Subcutaneous abdominal adipose tissue (tissue), 5 donors: Measurements from ENCODE around the gene SERPINE1.
A peak's percentile ranks its signal among the peaks of the same experiment; 100 is the strongest.

Experiments
- H3K27ac ChIP-seq: one replicate; pipeline ENCODE4 v1.7.0; 2013; ENCODE audit warnings: low read depth, mild to moderate bottlenecking, inconsistent platforms, low read length, moderate library complexity
- H3K27me3 ChIP-seq, 5 donors: one replicate each; pipeline ENCODE4 v1.7.0; 2013; ENCODE audit warnings: low read length in 5 of 5, inconsistent platforms in 1 of 5; ENCODE audit not compliant: control insufficient read depth in 5 of 5, insufficient read depth in 4 of 5
- H3K36me3 ChIP-seq, 5 donors: one replicate each; pipeline ENCODE4 v1.7.0; 2013; ENCODE audit warnings: low read length in 5 of 5; ENCODE audit not compliant: control insufficient read depth in 5 of 5, insufficient read depth in 5 of 5
- H3K4me1 ChIP-seq, 5 donors: one replicate each; pipeline ENCODE4 v1.7.0; 2013; ENCODE audit warnings: low read length in 5 of 5, mild to moderate bottlenecking in 3 of 5, moderate library complexity in 1 of 5; ENCODE audit not compliant: control insufficient read depth in 5 of 5, insufficient read depth in 5 of 5
- H3K4me3 ChIP-seq, 5 donors: one replicate each; pipeline ENCODE4 v1.7.0; 2013; ENCODE audit warnings: low read length in 5 of 5, low read depth in 1 of 5
- H3K9ac ChIP-seq, 5 donors: one replicate each; pipeline ENCODE4 v1.7.0; 2013; ENCODE audit warnings: low read length in 5 of 5, mild to moderate bottlenecking in 4 of 5, moderate library complexity in 3 of 5
- H3K9me3 ChIP-seq, 5 donors: one replicate each; pipeline ENCODE4 v1.7.0; 2013; ENCODE audit warnings: low read length in 5 of 5; ENCODE audit not compliant: control insufficient read depth in 5 of 5
- donor health status: healthy.
- donor health status: healthy.
- donor health status: healthy.
- donor health status: healthy.
- donor health status: healthy.

Gene SERPINE1

DNA sequence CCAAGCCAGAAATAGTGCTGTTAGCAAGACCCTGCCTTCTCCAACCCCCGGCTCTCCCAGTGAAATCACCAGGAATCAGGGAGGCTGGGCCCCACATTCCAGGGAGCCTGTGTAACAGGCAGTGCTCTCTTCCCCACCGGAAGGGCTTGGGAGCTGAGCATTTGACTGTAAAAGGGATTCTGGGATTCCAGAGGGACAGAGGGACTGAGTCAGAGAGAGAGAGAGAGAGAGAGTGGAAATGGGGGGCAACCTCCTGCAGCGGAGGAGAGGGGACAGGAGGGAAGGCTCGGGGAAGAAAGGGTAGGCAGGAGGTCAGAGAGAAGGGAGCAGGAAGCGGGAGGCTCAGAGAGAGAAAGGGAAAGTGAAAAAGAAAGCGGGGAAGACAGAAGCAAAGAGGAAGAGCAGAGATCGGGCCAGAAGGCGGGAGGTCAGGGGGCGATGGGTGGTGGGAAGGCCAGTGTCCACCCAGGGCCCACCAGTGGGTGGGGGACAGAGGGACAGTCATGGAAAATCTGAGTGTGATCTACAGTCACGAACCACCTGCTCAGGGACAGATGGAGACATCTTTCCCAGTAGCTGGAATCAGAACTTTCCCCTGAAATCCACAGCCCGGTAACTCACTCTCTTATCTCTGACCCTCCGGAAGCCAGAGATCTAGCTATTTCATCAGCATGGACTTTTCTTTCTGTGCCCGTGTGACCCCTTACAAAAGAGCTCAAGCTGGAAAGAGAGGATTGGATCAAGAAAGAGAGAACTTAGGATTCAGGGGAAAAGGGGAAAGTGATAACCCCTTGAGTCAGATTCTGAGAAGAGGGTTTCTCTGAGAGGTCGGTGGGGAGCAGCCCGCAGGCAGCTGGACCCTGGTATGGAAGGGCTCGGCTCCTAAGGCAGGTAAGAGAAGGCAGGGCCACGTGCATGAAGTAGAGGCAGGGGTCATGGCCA lies 4.6 kb upstream of the SERPINE1 start:
- Histone ChIP-seq H3K36me3 (no peaks in the 10 kb centered on the region), H3K4me3 (peak overlapping the region; percentile 32 to 77 (median 55)), H3K27ac (peak overlapping the region; percentile 69), H3K9ac (peak overlapping the region in 3 of 5 donors; percentile 35 to 58 (median 44)), H3K9me3 (no peaks in the 10 kb centered on the region), H3K27me3 (peaks cover 0 to 16% (median 2%) of the 10 kb centered on the region in 5 donors), H3K4me1 (peaks cover 10 to 48% (median 33%) of the 10 kb centered on the region in 5 donors)

DNA sequence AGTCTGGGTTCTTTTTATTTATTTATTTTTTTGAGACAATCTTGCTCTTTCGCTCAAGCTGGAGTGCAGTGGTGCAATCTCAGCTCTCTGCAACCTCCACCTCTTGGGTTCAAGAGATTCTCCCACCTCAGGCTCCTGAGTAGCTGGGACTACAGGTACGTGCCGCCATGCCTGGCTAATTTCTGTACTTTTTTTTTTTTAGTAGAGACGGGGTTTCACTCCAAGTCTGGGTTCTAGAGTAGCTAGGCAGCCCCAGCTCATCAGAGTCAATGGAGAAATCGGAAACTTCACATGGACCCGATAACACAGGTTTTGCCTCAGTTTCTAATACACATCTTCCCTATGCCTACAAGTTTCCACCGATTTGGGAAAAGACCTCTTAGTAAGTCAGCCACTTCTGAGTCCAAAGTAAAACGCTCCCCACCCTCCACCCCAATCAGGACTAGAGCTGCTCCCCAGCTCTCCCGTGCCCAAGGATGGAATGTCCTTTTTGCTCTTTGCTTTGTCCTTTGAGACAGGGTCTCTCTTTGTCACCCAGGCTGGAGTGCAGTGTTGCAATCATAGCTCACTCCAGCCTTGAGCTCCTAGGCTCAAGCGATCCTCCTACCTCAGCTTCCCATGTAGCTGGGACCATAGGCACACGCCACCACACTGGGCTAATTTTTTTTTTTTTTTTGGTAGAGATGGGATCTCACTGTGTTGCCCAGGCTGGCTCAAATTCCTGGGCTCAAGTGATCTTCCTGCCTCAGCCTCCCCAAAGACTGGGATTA lies 3.8 kb upstream of the SERPINE1 start:
- H3K9me3 ChIP-seq, result no peaks in the 10 kb centered on the region
- H3K4me1 ChIP-seq, result peaks cover 10 to 56% (median 40%) of the 10 kb centered on the region in 5 donors
- peak overlapping the region in 1 of 5 donors; percentile 63 for H3K4me3 ChIP-seq
- H3K27ac ChIP-seq, result no peak overlapping the region
- peaks cover 0 to 17% (median 2%) of the 10 kb centered on the region in 5 donors for H3K27me3 ChIP-seq
- peak overlapping the region in 1 of 5 donors; percentile 58 for H3K9ac ChIP-seq
- H3K36me3 ChIP-seq, result no peaks in the 10 kb centered on the region

DNA sequence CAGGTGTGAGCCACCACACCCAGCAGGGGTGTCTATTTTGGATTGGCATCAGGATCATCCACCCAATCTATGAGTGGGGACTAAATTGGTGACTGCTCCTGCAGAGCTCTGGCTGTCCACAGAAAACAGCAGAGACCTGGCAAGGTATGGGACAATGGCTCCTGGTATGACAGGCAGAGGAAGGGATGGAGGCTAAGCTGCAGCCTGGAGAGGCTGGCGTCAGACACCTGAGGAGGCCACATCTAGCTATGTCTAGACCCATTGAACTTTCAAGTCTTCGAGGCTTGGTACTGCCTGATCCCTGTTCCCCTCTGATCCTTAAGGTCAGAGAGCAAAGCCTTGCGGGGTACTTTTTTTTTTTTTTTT lies 3.2 kb upstream of the SERPINE1 start:
- Histone ChIP-seq H3K4me3 (no peak overlapping the region), H3K9me3 (no peaks in the 10 kb centered on the region), H3K27me3 (peaks cover 0 to 20% (median 2%) of the 10 kb centered on the region in 5 donors), H3K36me3 (no peaks in the 10 kb centered on the region), H3K4me1 (peaks cover 10 to 57% (median 42%) of the 10 kb centered on the region in 5 donors), H3K27ac (no peak overlapping the region), H3K9ac (no peak overlapping the region)

DNA sequence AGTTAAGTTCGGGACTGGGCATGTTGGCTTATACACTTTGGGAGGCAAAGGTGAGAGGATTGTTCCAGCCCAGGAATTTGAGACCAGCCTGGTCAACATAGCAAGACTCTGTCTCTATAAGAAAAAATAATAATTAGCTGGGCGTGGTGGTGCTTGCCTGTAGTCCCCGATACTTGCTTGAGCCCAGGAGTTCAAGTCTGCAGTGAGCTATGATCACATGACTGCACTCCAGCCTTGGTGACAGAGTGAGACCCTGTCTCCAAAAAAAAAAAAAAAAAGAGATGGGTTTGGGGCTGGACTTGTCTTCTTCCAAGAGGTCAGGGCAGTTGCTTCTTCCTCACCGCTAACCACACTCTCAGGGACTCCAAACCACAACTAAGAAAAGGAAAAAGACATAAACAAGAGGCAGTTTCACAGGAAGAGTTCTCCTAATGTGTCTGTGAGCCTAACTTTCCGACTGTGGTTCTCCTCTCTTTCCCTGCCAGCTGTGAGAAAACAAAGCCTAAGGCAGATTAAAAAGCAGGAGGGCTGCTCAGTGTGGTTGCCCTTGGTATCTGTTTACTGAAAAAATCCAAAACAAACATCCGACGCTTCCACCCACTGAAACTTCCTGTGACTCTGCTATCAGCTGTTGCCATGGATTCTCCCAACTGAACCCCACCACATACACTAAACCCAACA lies 2.4 kb upstream of the SERPINE1 start:
- H3K4me1 ChIP-seq, result peaks cover 10 to 57% (median 42%) of the 10 kb centered on the region in 5 donors
- no peak overlapping the region for H3K27ac ChIP-seq
- H3K9ac ChIP-seq, result no peak overlapping the region
- H3K9me3 ChIP-seq, result no peaks in the 10 kb centered on the region
- peaks cover 0 to 20% (median 2%) of the 10 kb centered on the region in 5 donors for H3K27me3 ChIP-seq
- no peaks in the 10 kb centered on the region for H3K36me3 ChIP-seq
- no peak overlapping the region for H3K4me3 ChIP-seq

DNA sequence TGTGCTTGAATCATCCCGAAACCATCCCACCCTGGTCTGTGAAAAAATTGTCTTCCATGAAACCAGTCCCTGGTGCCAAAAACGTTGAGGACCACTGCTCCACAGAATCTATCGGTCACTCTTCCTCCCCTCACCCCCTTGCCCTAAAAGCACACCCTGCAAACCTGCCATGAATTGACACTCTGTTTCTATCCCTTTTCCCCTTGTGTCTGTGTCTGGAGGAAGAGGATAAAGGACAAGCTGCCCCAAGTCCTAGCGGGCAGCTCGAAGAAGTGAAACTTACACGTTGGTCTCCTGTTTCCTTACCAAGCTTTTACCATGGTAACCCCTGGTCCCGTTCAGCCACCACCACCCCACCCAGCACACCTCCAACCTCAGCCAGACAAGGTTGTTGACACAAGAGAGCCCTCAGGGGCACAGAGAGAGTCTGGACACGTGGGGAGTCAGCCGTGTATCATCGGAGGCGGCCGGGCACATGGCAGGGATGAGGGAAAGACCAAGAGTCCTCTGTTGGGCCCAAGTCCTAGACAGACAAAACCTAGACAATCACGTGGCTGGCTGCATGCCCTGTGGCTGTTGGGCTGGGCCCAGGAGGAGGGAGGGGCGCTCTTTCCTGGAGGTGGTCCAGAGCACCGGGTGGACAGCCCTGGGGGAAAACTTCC lies 784 bp upstream of the SERPINE1 start:
- Histone ChIP-seq H3K27me3 (peaks cover 0 to 20% (median 4%) of the 10 kb centered on the region in 5 donors), H3K4me3 (peak overlapping the region in 3 of 5 donors; percentile 40 to 46 (median 42)), H3K4me1 (peaks cover 10 to 57% (median 42%) of the 10 kb centered on the region in 5 donors), H3K9ac (peak overlapping the region in 2 of 5 donors; percentile 24 to 43), H3K36me3 (peaks cover 0 to 2% (median 0%) of the 10 kb centered on the region in 5 donors), H3K9me3 (no peaks in the 10 kb centered on the region), H3K27ac (peak overlapping the region; percentile 62)

DNA sequence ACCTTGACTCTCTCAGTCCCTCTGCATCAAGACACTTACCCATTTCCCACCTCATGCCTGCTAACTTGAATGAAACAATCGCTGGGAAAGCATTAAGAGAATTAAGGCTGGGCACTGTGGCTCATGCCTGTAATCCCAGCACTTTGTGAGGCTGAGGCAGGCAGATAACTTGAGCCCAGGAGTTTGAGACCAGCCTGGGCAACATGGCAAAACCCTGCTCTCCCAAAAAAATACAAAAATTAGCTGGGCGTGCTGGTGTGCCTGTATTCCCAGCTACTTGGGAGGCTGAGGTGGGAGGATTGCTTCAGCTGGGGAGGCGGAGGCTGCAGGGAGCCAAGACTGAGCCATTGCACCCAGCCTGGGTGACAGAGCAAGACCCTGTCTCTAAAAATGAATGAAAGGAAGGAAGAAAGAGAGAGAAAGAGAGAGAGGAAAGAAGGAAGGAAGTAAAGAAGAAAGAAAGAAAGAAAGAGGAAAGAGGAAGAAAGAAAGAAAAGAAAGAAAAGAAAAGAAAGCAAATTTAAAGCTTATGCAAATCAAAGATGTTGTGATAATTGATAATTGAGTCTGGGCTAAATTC lies 646 bp downstream of the SERPINE1 start:
- Histone ChIP-seq H3K4me1 (peaks cover 7 to 45% (median 33%) of the 10 kb centered on the region in 5 donors), H3K9me3 (no peaks in the 10 kb centered on the region), H3K27me3 (peaks cover 0 to 17% (median 4%) of the 10 kb centered on the region in 5 donors), H3K4me3 (peak overlapping the region; percentile 1 to 54 (median 41)), H3K9ac (no peak overlapping the region), H3K27ac (peak overlapping the region; percentile 15), H3K36me3 (peaks cover 0 to 3% (median 2%) of the 10 kb centered on the region in 5 donors)

DNA sequence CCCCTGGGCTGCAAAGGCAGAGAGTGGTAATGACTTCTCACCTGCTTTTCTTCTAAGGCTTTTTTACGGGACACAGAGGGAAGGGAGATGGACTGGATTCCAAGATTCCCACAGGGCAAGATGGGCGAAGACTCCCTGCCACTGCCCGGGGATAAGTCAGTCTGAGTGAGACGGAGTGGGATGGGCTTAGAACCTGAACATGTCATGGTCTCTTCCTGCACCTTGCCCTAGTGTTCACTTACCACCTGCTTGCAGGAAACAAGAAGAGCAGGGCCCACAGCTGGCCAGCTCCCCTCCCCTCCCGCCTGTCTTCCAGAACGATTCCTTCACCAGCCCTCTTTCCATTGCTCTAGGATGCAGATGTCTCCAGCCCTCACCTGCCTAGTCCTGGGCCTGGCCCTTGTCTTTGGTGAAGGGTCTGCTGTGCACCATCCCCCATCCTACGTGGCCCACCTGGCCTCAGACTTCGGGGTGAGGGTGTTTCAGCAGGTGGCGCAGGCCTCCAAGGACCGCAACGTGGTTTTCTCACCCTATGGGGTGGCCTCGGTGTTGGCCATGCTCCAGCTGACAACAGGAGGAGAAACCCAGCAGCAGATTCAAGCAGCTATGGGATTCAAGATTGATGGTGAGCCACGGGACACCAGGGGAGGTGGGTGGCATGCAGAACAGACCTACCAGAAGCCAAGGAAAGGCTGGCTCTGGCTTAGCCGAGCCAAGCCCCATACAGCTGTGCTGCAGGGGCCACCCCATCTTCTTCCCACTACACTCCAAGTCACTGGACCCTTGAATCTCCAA lies 1.3 kb downstream of the SERPINE1 start:
- Histone ChIP-seq H3K27me3 (peaks cover 0 to 17% (median 4%) of the 10 kb centered on the region in 5 donors), H3K9me3 (no peaks in the 10 kb centered on the region), H3K36me3 (peaks cover 0 to 3% (median 2%) of the 10 kb centered on the region in 5 donors), H3K27ac (no peak overlapping the region), H3K4me3 (peak overlapping the region in 1 of 5 donors; percentile 11), H3K9ac (no peak overlapping the region), H3K4me1 (peaks cover 7 to 40% (median 31%) of the 10 kb centered on the region in 5 donors)

DNA sequence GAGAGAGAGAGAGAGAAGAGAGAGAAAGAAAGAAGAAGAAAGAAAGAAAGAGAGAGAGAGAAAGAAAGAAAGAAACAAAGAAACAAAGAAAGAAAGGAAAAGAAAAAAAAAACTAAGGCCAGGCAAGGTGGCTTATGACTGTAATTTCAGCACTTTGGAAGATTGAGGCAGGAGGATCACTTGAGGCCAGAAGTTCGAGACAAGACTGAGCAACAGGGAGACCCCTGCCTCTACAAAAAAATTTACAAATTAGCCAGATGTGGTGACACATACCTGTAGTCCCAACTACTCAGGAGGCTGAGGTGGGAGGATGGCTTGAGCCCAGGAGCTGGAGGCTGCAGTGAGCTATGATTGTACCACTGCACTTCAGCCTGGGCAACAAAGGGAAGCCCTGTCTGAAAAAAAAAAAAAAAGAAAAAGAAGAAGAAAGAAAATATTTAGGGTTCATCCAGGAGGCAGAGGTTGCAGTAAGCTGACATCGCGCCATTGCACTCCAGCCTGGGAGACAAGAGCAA lies 2.8 kb downstream of the SERPINE1 start:
- Histone ChIP-seq H3K4me3 (no peak overlapping the region), H3K9ac (no peak overlapping the region), H3K36me3 (peaks cover 0 to 7% (median 3%) of the 10 kb centered on the region in 5 donors), H3K27ac (no peak overlapping the region), H3K4me1 (peaks cover 5 to 33% (median 27%) of the 10 kb centered on the region in 5 donors), H3K27me3 (peaks cover 0 to 17% (median 4%) of the 10 kb centered on the region in 5 donors), H3K9me3 (no peaks in the 10 kb centered on the region)
